Measurements from ENCODE around the gene RFX8.
"Not testable (repeated sequence)": the region's sequence is repeated elsewhere in the genome, so short reads cannot be mapped to it uniquely, and the experiment has no call there.

Gene RFX8

DNA sequence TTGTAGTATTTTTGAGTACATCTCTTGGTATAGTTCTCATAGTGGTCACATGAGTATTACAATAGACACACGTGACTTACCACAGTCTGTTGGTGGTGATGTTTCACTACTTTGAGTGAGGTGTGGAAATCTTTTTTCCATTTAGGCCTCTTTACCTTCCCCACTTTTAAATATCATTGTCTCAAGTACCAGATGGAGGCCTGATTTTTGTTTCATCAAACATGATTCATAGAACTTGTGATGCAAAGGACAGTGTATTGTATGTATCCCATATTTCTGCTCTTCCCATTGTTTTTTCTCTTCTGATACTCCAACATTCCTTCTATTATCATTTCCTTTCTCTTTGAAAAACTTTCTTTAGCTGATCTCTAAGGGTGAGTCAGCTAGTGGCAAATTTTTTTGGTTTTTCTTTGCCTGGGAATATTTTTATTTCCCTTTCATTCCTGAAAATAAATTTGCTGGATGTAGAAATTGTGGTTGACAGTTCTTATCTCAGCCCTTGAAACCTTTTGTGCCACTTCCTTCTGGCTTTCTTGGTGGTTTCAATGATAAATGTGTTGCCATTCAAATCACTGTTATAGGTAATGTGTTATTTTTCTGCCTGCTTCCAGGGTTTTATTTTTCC, 32.8 kb downstream of the RFX8 start:
- DNase-seq (ENCODE audit: insufficient read length, low spot score): no peak
- no peak for FAIRE-seq
- TF ChIP-seq, protein P1, sequence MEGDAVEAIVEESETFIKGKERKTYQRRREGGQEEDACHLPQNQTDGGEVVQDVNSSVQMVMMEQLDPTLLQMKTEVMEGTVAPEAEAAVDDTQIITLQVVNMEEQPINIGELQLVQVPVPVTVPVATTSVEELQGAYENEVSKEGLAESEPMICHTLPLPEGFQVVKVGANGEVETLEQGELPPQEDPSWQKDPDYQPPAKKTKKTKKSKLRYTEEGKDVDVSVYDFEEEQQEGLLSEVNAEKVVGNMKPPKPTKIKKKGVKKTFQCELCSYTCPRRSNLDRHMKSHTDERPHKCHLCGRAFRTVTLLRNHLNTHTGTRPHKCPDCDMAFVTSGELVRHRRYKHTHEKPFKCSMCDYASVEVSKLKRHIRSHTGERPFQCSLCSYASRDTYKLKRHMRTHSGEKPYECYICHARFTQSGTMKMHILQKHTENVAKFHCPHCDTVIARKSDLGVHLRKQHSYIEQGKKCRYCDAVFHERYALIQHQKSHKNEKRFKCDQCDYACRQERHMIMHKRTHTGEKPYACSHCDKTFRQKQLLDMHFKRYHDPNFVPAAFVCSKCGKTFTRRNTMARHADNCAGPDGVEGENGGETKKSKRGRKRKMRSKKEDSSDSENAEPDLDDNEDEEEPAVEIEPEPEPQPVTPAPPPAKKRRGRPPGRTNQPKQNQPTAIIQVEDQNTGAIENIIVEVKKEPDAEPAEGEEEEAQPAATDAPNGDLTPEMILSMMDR (IDR thresholded peaks at IDR 0.05; ENCODE audit: insufficient read depth, missing control alignments): no peak

GRCh38 chr2:101440127-101440738, 34.7 kb downstream of the RFX8 start:
- TF ChIP-seq, protein P1 (IDR thresholded peaks at IDR 0.05; ENCODE audit: insufficient read depth, missing control alignments): no peak
- FAIRE-seq (no peak), DNase-seq (ENCODE audit: insufficient read length, low spot score) (no peak)

DNA sequence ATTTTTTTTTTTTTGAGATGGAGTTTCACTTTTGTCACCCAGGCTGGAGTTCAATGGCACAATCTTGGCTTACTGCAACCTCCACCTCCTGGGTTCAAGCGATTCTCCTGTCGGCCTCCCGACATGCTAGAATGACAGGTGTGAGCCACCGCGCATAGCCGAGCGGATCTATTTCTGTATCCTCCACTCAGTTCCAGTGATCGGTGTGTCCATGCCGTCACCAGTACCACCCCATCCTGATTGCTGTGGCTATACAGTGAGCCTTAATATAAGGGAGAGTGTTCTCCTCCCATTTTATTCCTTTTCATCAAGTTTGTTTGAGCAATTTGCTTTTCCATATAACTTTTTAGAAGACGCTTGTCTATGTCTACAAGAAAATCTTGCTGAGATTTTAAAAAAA, 35.2 kb downstream of the RFX8 start:
- FAIRE-seq (no peak), DNase-seq (ENCODE audit: insufficient read length, low spot score) (no peak)
- TF ChIP-seq, protein P1 (IDR thresholded peaks at IDR 0.05; ENCODE audit: insufficient read depth, missing control alignments): no peak

DNA sequence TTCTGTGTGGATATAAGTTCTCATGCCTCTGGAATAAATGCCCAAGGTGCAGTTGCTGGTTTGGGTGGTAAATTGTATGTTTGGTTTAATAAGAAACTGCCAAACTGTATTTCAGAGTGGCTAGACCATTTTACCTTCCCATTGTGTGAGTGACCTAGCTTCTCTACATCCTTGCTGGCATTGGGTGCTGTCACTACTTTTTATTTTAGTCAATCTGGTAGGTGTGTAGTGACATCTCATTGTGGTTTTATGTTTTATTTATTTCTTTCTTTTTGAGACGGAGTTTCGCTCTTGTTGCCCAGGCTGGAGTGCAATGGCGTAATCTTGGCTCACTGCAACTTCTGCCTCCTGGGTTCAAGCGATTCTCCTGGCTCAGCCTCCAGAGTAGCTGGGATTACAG, 36.4 kb downstream of the RFX8 start:
- not testable (repeated sequence) for FAIRE-seq; DNase-seq (ENCODE audit: insufficient read length, low spot score)

DNA sequence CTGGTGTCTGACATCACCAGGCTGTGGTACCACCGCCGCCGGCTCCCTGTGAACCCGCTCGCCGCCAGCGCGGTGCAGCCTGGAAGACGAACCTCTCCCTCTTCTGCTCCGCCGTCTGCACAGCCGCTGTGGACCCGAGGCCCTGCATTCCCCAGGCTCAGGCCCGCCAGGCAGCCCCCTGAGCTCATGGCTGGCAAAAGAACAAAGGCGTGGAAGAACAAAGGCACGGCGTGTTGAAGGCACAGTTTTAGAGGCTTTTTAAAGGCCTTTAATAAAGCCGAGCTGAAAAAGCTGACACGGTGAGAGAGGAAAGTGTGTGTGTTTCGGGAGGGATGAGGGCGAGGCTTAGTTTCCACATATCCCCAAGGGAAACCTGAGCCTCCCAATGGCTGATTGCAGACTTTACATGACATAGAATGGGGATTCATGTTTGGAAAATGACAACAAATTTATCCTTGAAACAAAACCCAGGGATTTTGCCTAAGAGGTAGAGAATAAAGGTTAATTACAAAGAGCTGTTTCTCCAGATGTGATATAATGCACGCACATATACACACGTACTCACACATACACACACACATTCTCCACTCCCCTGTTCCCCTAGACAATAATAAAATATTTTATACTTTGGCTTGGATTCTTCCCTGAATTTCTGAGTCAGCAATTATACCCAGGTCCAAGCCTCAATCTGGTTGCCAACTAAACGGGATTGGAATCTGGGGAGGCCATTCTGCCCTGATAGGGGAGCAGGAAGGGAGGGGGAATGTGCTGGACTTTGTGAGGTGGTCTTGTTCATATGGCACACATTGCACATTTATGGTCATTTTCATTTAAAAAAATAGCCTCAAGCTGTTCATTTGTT, 39.7 kb downstream of the RFX8 start:
- DNase-seq (ENCODE audit: insufficient read length, low spot score) (no peak), FAIRE-seq (no peak)
- TF ChIP-seq, protein P1 (IDR thresholded peaks at IDR 0.05; ENCODE audit: insufficient read depth, missing control alignments): no peak

GRCh38 chr2:101433465-101433864, 41.4 kb downstream of the RFX8 start:
- DNase-seq (ENCODE audit: insufficient read length, low spot score): no peak
- TF ChIP-seq, protein P1 (IDR thresholded peaks at IDR 0.05; ENCODE audit: insufficient read depth, missing control alignments): no peak
- no peak for FAIRE-seq

DNA sequence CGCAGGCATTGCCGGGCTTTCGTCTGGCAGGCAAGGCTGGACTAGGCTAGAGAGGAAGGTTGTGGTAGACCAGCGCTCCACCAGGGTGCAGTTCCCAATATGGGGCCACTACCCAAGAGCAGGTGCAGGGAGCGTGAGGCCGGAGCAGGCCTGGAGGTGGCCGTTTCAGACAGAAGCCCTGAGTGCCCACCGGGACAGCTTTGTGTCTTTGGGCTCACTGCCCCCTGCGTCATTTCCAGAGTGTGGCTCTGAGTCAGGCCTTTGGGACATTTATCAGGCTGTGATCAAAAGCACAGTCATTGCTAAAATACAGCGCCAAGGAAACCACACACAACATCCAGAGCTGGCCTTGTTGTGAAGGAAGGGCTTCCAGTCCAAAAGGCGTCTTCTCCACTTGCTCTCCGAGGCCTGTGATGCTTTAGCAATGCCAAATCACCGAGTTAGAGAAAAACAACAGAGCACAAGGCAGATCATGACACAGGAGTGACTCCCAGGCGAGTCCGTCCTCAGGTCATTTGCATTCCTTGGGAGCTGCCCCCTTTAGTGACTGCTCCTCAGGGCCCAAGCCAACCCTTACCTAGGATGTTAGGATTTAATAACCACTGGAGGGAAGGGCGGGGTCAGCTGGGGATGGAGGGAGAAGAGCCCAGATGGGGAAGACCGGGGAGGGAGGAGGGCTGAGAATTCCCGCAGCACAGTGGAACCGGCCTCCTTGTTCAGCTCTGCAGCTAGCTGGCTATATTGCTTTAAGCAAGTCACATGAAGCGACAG, 42.3 kb downstream of the RFX8 start:
- DNase-seq (ENCODE audit: insufficient read length, low spot score): no peak
- no peak for FAIRE-seq
- TF ChIP-seq, protein P1 (IDR thresholded peaks at IDR 0.05; ENCODE audit: insufficient read depth, missing control alignments): no peak

Measured in D721Med (cell line).